IMR-90 (cell line): Measurements from ENCODE around the gene FAM177B. TPM values are rescaled to one million over a fixed set of nuclear protein-coding genes. Genes with fewer than 3 reads are reported as not detected.

Experiments used
- ATAC-seq: fragments of 200-7000 bp; cut with Tn5 transposase; 2 replicates; pipeline ENCODE4 v1.9.1; 2020; ENCODE audit warnings: low read depth, mild to moderate bottlenecking, moderate library complexity
- BruUV-seq: library from RNA; stranded (reverse); fragments of 400-500 nt; replicated peaks from 2 replicates; lab custom pipeline; 2021; lab: Mats Ljungman, UMichigan
- CTCF ChIA-PET: fragments of 300-600 bp; formaldehyde crosslinking; extraction: SDS; loops from one replicate; lab custom pipeline; 2021; ENCODE audit warnings: antibody characterized with exemption; lab: Yijun Ruan, JAX
- POLR2A ChIA-PET: fragments of 300-600 bp; sonication (Branson Sonifier 250); formaldehyde crosslinking; loops from one replicate; lab custom pipeline; 2022; ENCODE audit warnings: antibody characterized with exemption; ENCODE audit not compliant: unreplicated experiment; lab: Charles Lee
- DNase-seq: peaks from one replicate; pipeline ENCODE4 v3.0.0; 2013
- H2AFZ ChIP-seq: replicated peaks from 2 replicates; pipeline ENCODE3; 2013; ENCODE audit warnings: low read length, mild to moderate bottlenecking; ENCODE audit not compliant: poor library complexity
- H2AK5ac ChIP-seq: 2 replicates; pipeline ENCODE4 v1.6.1; 2013; ENCODE audit warnings: low read depth, low read length, inconsistent platforms
- H2AK9ac ChIP-seq: replicated peaks from 2 replicates; pipeline ENCODE3; 2013; ENCODE audit warnings: mild to moderate bottlenecking, low read depth, low read length, moderate library complexity; ENCODE audit not compliant: poor library complexity
- H2BK120ac ChIP-seq: 2 replicates; pipeline ENCODE4 v1.6.1; 2013; ENCODE audit warnings: low read depth, low read length, inconsistent platforms
- H2BK15ac ChIP-seq: 3 replicates; pipeline ENCODE4 v1.6.1; 2013; ENCODE audit warnings: low read depth, low read length, inconsistent platforms
- H2BK20ac ChIP-seq: 2 replicates; pipeline ENCODE4 v1.6.1; 2013; ENCODE audit warnings: low read depth, mild to moderate bottlenecking, inconsistent platforms, low read length, moderate library complexity
- H2BK5ac ChIP-seq: 2 replicates; pipeline ENCODE4 v1.6.1; 2013; ENCODE audit warnings: mild to moderate bottlenecking, low read depth, low read length, inconsistent platforms; ENCODE audit not compliant: poor library complexity, severe bottlenecking
- H3K14ac ChIP-seq: replicated peaks from 2 replicates; pipeline ENCODE4 v1.6.1; 2013; ENCODE audit warnings: low read depth, low read length, inconsistent platforms
- H3K18ac ChIP-seq: 2 replicates; pipeline ENCODE4 v1.6.1; 2013; ENCODE audit warnings: low read depth, low read length, control low read depth
- H3K23ac ChIP-seq: 2 replicates; pipeline ENCODE4 v1.6.1; 2013; ENCODE audit warnings: low read depth, low read length, inconsistent platforms
- H3K27ac ChIP-seq: 2 replicates; pipeline ENCODE4 v1.5.1; 2013; ENCODE audit warnings: mild to moderate bottlenecking, control low read depth, low read length; ENCODE audit not compliant: insufficient read depth
- H3K27me3 ChIP-seq: 2 replicates; pipeline ENCODE4 v1.6.1; 2013; ENCODE audit warnings: low read length; ENCODE audit not compliant: control insufficient read depth, insufficient read depth
- H3K36me3 ChIP-seq: 2 replicates; pipeline ENCODE4 v1.6.1; 2013; ENCODE audit warnings: low read length, mixed read lengths; ENCODE audit not compliant: control insufficient read depth, insufficient read depth
- H3K4ac ChIP-seq: 2 replicates; pipeline ENCODE4 v1.6.1; 2013; ENCODE audit warnings: low read depth, low read length, inconsistent platforms
- H3K4me1 ChIP-seq: 2 replicates; pipeline ENCODE4 v1.6.1; 2013; ENCODE audit warnings: low read length, mixed read lengths; ENCODE audit not compliant: control insufficient read depth, insufficient read depth
- H3K4me2 ChIP-seq: 2 replicates; pipeline ENCODE4 v1.6.1; 2013; ENCODE audit warnings: low read depth, mild to moderate bottlenecking, control low read depth, low read length, moderate library complexity
- H3K4me3 ChIP-seq: 2 replicates; pipeline ENCODE4 v1.5.1; 2013; ENCODE audit warnings: low read depth, mild to moderate bottlenecking, control low read depth, low read length, moderate library complexity; ENCODE audit not compliant: insufficient read depth
- H3K56ac ChIP-seq: 2 replicates; pipeline ENCODE4 v1.6.1; 2013; ENCODE audit warnings: low read length, inconsistent platforms; ENCODE audit not compliant: insufficient read depth; ENCODE audit errors: extremely low read depth
- H3K79me1 ChIP-seq, 2 experiments: 2 replicates each; pipeline ENCODE4 v1.6.1; 2013; ENCODE audit warnings: low read length in 2 of 2, inconsistent platforms in 1 of 2, low read depth in 1 of 2
- H3K9ac ChIP-seq: 2 replicates; pipeline ENCODE4 v1.6.1; 2013; ENCODE audit warnings: low read depth, low read length, control low read depth
- H3K9me1 ChIP-seq: 2 replicates; pipeline ENCODE4 v1.6.1; 2013; ENCODE audit warnings: low read length, inconsistent platforms; ENCODE audit not compliant: insufficient read depth
- H3K9me3 ChIP-seq: 2 replicates; pipeline ENCODE4 v1.6.1; 2013; ENCODE audit warnings: low read length; ENCODE audit not compliant: control insufficient read depth, insufficient read depth
- H4K20me1 ChIP-seq: 2 replicates; pipeline ENCODE4 v1.6.1; 2013; ENCODE audit warnings: low read length, inconsistent platforms; ENCODE audit not compliant: insufficient read depth
- H4K5ac ChIP-seq: 2 replicates; pipeline ENCODE4 v1.6.1; 2013; ENCODE audit warnings: mild to moderate bottlenecking, low read depth, low read length, control low read depth
- H4K8ac ChIP-seq, 2 experiments: 2 replicates each; pipeline ENCODE4 v1.6.1; 2013; ENCODE audit warnings: low read depth in 2 of 2, low read length in 2 of 2, control low read depth in 1 of 2, inconsistent platforms in 1 of 2
- H4K91ac ChIP-seq: 2 replicates; pipeline ENCODE4 v1.6.1; 2013; ENCODE audit warnings: low read depth, low read length, inconsistent platforms; ENCODE audit not compliant: insufficient read depth
- BHLHE40 ChIP-seq: fragments of 150-350 bp; IDR thresholded peaks from 2 replicates; pipeline ENCODE4 v1.6.1; 2016; ENCODE audit warnings: mild to moderate bottlenecking, low read depth, low read length
- CEBPB ChIP-seq: IDR thresholded peaks from 2 replicates; pipeline ENCODE4 v1.6.1; 2012; ENCODE audit warnings: low read depth, low read length, improper control_type of control experiment
- CHD1 ChIP-seq: IDR thresholded peaks from 2 replicates; pipeline ENCODE4 v1.6.1; 2012; ENCODE audit warnings: low read depth, low read length, improper control_type of control experiment
- FOS ChIP-seq: fragments of 150-350 bp; IDR thresholded peaks from 2 replicates; pipeline ENCODE4 v1.6.1; 2016; ENCODE audit warnings: low read depth, low read length
- MAFK ChIP-seq: IDR thresholded peaks from 2 replicates; pipeline ENCODE4 v1.6.1; 2012; ENCODE audit warnings: low read depth, low read length, improper control_type of control experiment
- MAZ ChIP-seq: IDR thresholded peaks from 2 replicates; pipeline ENCODE4 v1.6.1; 2012; ENCODE audit warnings: low read depth, mild to moderate bottlenecking, low read length, improper control_type of control experiment, moderate library complexity, borderline replicate concordance
- MXI1 ChIP-seq: IDR thresholded peaks from 2 replicates; pipeline ENCODE4 v1.6.1; 2012; ENCODE audit warnings: low read depth, mild to moderate bottlenecking, low read length, moderate library complexity, borderline replicate concordance
- NFE2L2 ChIP-seq: fragments of 150-350 bp; IDR thresholded peaks from 2 replicates; pipeline ENCODE4 v1.6.1; 2016; ENCODE audit warnings: low read depth, mild to moderate bottlenecking, low read length
- POLR2A ChIP-seq: IDR thresholded peaks from 2 replicates; pipeline ENCODE4 v1.6.1; 2012; ENCODE audit warnings: mild to moderate bottlenecking, low read depth, low read length
- RAD21 ChIP-seq: IDR thresholded peaks from 2 replicates; pipeline ENCODE4 v1.6.1; 2012; ENCODE audit warnings: low read length, improper control_type of control experiment
- RCOR1 ChIP-seq: IDR thresholded peaks from 2 replicates; pipeline ENCODE4 v1.6.1; 2012; ENCODE audit warnings: mild to moderate bottlenecking, low read length, improper control_type of control experiment; ENCODE audit not compliant: insufficient replicate concordance
- RFX5 ChIP-seq: IDR thresholded peaks from 2 replicates; pipeline ENCODE4 v1.8.0; 2012; ENCODE audit warnings: low read depth, mild to moderate bottlenecking, low read length, moderate library complexity
- SMC3 ChIP-seq: fragments of 150-350 bp; IDR thresholded peaks from 2 replicates; pipeline ENCODE4 v1.6.1; 2016; ENCODE audit warnings: low read depth, mild to moderate bottlenecking, antibody characterized with exemption, low read length, moderate library complexity
- WGBS, 2 experiments: methylation state at CpG; one replicate each; pipeline versions ENCODE4 v1.1.5 to v1.1.7; 2013; ENCODE audit warnings: missing lambda C conversion rate in 2 of 2; ENCODE audit not compliant: insufficient read length in 1 of 2; ENCODE audit errors: extremely low coverage in 2 of 2; 5-methylcytosine and 5-hydroxymethylcytosine counted together
- dilution Hi-C: fragments of 300-500 bp; cut with HindIII; formaldehyde crosslinking; loops from one replicate; pipeline ENCODE4 v1.14.3; 2018; ENCODE audit warnings: low sequenced_read_pairs; ENCODE audit not compliant: unreplicated experiment
- in situ Hi-C: fragments of 300-500 bp; cut with MboI; formaldehyde crosslinking; loops from 3 replicates; pipeline ENCODE4 v1.14.3; 2019; ENCODE audit warnings: low sequenced_read_pairs, inconsistent platforms, mixed read lengths
- intact Hi-C: fragments of 100-400 bp; cut with micrococcal nuclease; formaldehyde crosslinking; loops from 2 replicates; pipeline ENCODE4 v1.10.0; 2022
- polyA plus RNA-seq, 3 experiments: library from polyadenylated mRNA; depleted of rRNA; stranded (reverse); fragments of >200 nt; gene quantifications; 2 replicates each; pipeline ENCODE4 v1.2.3, GENCODE V29; 2012; ENCODE audit warnings: low replicate concordance in 1 of 3
- total RNA-seq: library from RNA; depleted of rRNA; stranded (reverse); fragments of >200 nt; gene quantifications from 2 replicates; pipeline ENCODE4 v1.2.3, GENCODE V29; 2012
- TF ChIP-seq, protein P1 (sequence below): conservative IDR thresholded peaks from 2 replicates; pipeline ENCODE4 v1.5.1; 2012; ENCODE audit warnings: mild to moderate bottlenecking, low read depth, low read length, improper control_type of control experiment
- TF ChIP-seq, protein P2 (sequence below): fragments of 150-350 bp; IDR thresholded peaks from 2 replicates; pipeline ENCODE4 v1.6.1; 2016; ENCODE audit warnings: low read depth, mild to moderate bottlenecking, low read length, moderate library complexity, borderline replicate concordance
- TF ChIP-seq, protein P3 (sequence below): fragments of 150-350 bp; IDR thresholded peaks from 2 replicates; pipeline ENCODE4 v1.6.1; 2017; ENCODE audit warnings: mild to moderate bottlenecking, antibody characterized with exemption, low read length, low read depth

Gene FAM177B
- total and polyA plus RNA-seq, 2 of the 4 experiments (the other 2 are of a cell fraction) = not detected

DNA sequence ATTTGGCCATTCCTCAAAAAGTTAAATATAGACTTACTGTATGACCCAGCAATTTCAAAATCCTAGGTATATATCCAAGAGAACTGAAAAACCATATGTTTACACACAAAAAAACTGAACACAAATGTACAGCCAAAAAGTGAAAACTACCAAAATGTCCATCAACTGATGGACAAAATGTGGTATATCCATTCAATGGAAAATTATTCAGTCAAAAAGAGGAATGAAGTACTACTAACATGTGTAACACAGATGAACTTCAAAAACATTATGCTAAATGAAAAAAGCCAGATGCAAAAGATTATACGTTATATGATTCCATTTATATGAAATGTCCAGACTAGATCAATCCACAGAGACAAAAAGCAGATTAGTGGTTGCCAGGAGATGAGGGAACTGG, 32.7 kb upstream of the FAM177B start:
- Histone ChIP-seq H2AK5ac (no peak overlapping the region), H2BK20ac (no peak overlapping the region), H4K8ac (no peak overlapping the region), H4K20me1 (no peaks in the 10 kb centered on the region; the same call in 1 of the 2 replicates), H2BK120ac (no peak overlapping the region), H3K9me1 (no peaks in the 10 kb centered on the region), H3K4me1 (no peaks in the 10 kb centered on the region), H4K91ac (no peak overlapping the region), H3K4ac (no peak overlapping the region), H2BK15ac (no peak overlapping the region), H2AFZ (no peak overlapping the region), H3K4me2 (no peak overlapping the region), H3K79me1 (peaks cover 15 to 30% of the 10 kb centered on the region in 2 experiments; a peak in 3 of 4 replicates), H3K23ac (no peak overlapping the region), H3K27me3 (no peaks in the 10 kb centered on the region), H3K36me3 (peaks cover 11% of the 10 kb centered on the region; the same call in 1 of the 2 replicates), H3K9me3 (no peaks in the 10 kb centered on the region), H4K5ac (no peak overlapping the region), H3K27ac (no peak overlapping the region), H2AK9ac (no peak overlapping the region), H3K4me3 (no peak overlapping the region), H3K56ac (no peak overlapping the region), H2BK5ac (no peak overlapping the region), H3K18ac (no peak overlapping the region), H3K9ac (no peak overlapping the region), H3K14ac (no peak overlapping the region)
- ATAC-seq (no peak), DNase-seq (no peak)
- intact Hi-C loops = no loop called here
- TF ChIP-seq NFE2L2 = no peak
- TF ChIP-seq RCOR1 = no peak
- TF ChIP-seq MXI1 = no peak
- TF ChIP-seq BHLHE40 = no peak
- no peak for TF ChIP-seq CHD1
- no peak for TF ChIP-seq SMC3
- TF ChIP-seq RFX5 = no peak
- TF ChIP-seq RAD21 = no peak
- no peak for TF ChIP-seq FOS
- TF ChIP-seq POLR2A = no peak
- TF ChIP-seq MAFK = no peak
- TF ChIP-seq, protein P1, sequence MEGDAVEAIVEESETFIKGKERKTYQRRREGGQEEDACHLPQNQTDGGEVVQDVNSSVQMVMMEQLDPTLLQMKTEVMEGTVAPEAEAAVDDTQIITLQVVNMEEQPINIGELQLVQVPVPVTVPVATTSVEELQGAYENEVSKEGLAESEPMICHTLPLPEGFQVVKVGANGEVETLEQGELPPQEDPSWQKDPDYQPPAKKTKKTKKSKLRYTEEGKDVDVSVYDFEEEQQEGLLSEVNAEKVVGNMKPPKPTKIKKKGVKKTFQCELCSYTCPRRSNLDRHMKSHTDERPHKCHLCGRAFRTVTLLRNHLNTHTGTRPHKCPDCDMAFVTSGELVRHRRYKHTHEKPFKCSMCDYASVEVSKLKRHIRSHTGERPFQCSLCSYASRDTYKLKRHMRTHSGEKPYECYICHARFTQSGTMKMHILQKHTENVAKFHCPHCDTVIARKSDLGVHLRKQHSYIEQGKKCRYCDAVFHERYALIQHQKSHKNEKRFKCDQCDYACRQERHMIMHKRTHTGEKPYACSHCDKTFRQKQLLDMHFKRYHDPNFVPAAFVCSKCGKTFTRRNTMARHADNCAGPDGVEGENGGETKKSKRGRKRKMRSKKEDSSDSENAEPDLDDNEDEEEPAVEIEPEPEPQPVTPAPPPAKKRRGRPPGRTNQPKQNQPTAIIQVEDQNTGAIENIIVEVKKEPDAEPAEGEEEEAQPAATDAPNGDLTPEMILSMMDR = no peak
- no peak for TF ChIP-seq MAZ
- TF ChIP-seq, protein P2, sequence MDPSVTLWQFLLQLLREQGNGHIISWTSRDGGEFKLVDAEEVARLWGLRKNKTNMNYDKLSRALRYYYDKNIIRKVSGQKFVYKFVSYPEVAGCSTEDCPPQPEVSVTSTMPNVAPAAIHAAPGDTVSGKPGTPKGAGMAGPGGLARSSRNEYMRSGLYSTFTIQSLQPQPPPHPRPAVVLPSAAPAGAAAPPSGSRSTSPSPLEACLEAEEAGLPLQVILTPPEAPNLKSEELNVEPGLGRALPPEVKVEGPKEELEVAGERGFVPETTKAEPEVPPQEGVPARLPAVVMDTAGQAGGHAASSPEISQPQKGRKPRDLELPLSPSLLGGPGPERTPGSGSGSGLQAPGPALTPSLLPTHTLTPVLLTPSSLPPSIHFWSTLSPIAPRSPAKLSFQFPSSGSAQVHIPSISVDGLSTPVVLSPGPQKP = no peak
- no peak for TF ChIP-seq CEBPB
- TF ChIP-seq, protein P3, sequence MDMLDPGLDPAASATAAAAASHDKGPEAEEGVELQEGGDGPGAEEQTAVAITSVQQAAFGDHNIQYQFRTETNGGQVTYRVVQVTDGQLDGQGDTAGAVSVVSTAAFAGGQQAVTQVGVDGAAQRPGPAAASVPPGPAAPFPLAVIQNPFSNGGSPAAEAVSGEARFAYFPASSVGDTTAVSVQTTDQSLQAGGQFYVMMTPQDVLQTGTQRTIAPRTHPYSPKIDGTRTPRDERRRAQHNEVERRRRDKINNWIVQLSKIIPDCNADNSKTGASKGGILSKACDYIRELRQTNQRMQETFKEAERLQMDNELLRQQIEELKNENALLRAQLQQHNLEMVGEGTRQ = no peak
- ChIA-PET CTCF (interaction anchor here (1.0 kb wide), 1 partner anchor 10 kb away, joined by 3 read pairs; no protein-coding TSS in a partner anchor), POLR2A (no interaction called here)
- no CpG with 5 or more reads among the region's 1 CpG for WGBS, 2 experiments
- dilution Hi-C loops = no loop called here
- in situ Hi-C loops = no loop called here
- no TSS peak for BruUV-seq
